ENCODE data around the gene KRTAP12-3. TPM values are rescaled to one million over a fixed set of nuclear protein-coding genes. Genes with fewer than 3 reads are reported as not detected.

The KRTAP12-3 gene
- polyA plus RNA-seq, 2 of the 4 experiments (the other 2 are of a cell fraction), result not detected

DNA sequence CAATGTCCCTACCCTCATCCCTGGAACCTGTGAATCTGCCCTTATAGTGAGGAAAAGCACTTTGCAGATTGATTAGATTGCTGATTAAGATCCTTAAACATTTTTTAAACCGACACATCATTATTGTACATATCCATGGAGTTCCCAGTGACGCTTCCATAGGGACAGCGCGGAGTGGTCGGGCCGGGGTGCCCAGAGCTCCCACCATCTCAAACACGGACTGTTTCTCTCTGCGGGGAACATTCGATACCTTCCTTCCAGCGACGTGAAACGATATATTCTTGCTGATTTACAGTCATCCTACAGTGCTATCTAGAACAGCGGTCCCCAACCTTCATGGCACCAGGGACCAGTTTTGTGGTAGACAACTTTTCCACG is 43.3 kb downstream of the KRTAP12-3 start (continued):
- TF ChIP-seq, protein P1, sequence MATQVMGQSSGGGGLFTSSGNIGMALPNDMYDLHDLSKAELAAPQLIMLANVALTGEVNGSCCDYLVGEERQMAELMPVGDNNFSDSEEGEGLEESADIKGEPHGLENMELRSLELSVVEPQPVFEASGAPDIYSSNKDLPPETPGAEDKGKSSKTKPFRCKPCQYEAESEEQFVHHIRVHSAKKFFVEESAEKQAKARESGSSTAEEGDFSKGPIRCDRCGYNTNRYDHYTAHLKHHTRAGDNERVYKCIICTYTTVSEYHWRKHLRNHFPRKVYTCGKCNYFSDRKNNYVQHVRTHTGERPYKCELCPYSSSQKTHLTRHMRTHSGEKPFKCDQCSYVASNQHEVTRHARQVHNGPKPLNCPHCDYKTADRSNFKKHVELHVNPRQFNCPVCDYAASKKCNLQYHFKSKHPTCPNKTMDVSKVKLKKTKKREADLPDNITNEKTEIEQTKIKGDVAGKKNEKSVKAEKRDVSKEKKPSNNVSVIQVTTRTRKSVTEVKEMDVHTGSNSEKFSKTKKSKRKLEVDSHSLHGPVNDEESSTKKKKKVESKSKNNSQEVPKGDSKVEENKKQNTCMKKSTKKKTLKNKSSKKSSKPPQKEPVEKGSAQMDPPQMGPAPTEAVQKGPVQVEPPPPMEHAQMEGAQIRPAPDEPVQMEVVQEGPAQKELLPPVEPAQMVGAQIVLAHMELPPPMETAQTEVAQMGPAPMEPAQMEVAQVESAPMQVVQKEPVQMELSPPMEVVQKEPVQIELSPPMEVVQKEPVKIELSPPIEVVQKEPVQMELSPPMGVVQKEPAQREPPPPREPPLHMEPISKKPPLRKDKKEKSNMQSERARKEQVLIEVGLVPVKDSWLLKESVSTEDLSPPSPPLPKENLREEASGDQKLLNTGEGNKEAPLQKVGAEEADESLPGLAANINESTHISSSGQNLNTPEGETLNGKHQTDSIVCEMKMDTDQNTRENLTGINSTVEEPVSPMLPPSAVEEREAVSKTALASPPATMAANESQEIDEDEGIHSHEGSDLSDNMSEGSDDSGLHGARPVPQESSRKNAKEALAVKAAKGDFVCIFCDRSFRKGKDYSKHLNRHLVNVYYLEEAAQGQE (IDR thresholded peaks at IDR 0.05), result no peak
- no peak for TF ChIP-seq JUNB (IDR thresholded peaks at IDR 0.05)
- TF ChIP-seq ZSCAN20 (CRISPR knock-in tag; IDR thresholded peaks at IDR 0.05), result no peak
- no peak for TF ChIP-seq POLR2A (IDR thresholded peaks at IDR 0.05; ENCODE audit: low read length)
- TF ChIP-seq ZFP36 (IDR thresholded peaks at IDR 0.05; ENCODE audit: borderline replicate concordance, partially characterized antibody), result no peak
- TF ChIP-seq, protein P2, sequence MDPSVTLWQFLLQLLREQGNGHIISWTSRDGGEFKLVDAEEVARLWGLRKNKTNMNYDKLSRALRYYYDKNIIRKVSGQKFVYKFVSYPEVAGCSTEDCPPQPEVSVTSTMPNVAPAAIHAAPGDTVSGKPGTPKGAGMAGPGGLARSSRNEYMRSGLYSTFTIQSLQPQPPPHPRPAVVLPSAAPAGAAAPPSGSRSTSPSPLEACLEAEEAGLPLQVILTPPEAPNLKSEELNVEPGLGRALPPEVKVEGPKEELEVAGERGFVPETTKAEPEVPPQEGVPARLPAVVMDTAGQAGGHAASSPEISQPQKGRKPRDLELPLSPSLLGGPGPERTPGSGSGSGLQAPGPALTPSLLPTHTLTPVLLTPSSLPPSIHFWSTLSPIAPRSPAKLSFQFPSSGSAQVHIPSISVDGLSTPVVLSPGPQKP (IDR thresholded peaks at IDR 0.05; ENCODE audit: low read depth, low read length), result no peak
- TF ChIP-seq KDM5A (IDR thresholded peaks at IDR 0.05), result no peak
- no peak for TF ChIP-seq HOXA7 (CRISPR knock-in tag; IDR thresholded peaks at IDR 0.05)
- TF ChIP-seq KDM1A (IDR thresholded peaks at IDR 0.05; ENCODE audit: low read depth), result no peak
- no peak for TF ChIP-seq FOSL2 (IDR thresholded peaks at IDR 0.05)
- TF ChIP-seq FOSL2 (CRISPR knock-in tag; IDR thresholded peaks at IDR 0.05), result no peak
- TF ChIP-seq, protein P3, sequence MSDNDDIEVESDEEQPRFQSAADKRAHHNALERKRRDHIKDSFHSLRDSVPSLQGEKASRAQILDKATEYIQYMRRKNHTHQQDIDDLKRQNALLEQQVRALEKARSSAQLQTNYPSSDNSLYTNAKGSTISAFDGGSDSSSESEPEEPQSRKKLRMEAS (IDR thresholded peaks at IDR 0.05), result no peak

DNA sequence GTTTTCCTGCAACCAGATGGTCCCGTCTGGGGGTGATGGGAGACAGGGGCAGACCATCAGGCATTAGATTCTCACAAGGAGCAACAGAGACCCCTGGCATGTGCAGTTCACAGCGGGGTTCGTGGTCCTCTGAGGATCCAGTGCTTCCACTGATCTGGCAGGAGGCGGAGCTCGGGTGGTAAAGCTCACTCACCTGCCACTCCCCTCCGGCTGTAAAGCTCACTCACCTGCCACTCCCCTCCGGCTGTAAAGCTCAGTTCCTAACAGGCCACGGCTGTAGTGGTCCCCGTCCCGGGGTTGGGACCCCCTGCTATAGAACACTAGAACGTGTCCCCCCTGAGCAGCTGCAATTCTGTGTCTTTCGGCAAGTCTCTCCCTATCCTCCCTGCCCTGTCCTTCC is 43.8 kb downstream of the KRTAP12-3 start:
- 23% methylated on average over 6 of the region's 12 CpGs for WGBS (ENCODE audit: missing lambda C conversion rate)
- CTCF ChIA-PET, result no interaction called here
- ATAC-seq, result no peak

More for the DNA sequence above, 43.8 kb downstream of the KRTAP12-3 start:
- no peak for FAIRE-seq
- Histone ChIP-seq H3K4me2 (no peak overlapping the region), H3K27ac (no peak overlapping the region), H3K9me3 (no peaks in the 10 kb centered on the region), H3K4me3 (no peak overlapping the region), H3K4me1 (no peaks in the 10 kb centered on the region)
- DNase-seq (ENCODE audit: low read depth in 1 of 2, low spot score in 1 of 2), result no peak
- POLR2A ChIA-PET, result no interaction called here
- TF ChIP-seq TP53 (CRISPR knock-in tag; IDR thresholded peaks at IDR 0.05), result no peak
- TF ChIP-seq TFCP2L1 (CRISPR knock-in tag; IDR thresholded peaks at IDR 0.05), result no peak
- no peak for TF ChIP-seq RFX5 (IDR thresholded peaks at IDR 0.05)
- TF ChIP-seq EHMT2 (IDR thresholded peaks at IDR 0.05; ENCODE audit: low read depth), result no peak
- TF ChIP-seq, protein P4, sequence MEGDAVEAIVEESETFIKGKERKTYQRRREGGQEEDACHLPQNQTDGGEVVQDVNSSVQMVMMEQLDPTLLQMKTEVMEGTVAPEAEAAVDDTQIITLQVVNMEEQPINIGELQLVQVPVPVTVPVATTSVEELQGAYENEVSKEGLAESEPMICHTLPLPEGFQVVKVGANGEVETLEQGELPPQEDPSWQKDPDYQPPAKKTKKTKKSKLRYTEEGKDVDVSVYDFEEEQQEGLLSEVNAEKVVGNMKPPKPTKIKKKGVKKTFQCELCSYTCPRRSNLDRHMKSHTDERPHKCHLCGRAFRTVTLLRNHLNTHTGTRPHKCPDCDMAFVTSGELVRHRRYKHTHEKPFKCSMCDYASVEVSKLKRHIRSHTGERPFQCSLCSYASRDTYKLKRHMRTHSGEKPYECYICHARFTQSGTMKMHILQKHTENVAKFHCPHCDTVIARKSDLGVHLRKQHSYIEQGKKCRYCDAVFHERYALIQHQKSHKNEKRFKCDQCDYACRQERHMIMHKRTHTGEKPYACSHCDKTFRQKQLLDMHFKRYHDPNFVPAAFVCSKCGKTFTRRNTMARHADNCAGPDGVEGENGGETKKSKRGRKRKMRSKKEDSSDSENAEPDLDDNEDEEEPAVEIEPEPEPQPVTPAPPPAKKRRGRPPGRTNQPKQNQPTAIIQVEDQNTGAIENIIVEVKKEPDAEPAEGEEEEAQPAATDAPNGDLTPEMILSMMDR (IDR thresholded peaks at IDR 0.05), result no peak
- no peak for TF ChIP-seq HDAC2 (IDR thresholded peaks at IDR 0.05)
- TF ChIP-seq JUN (IDR thresholded peaks at IDR 0.05), result no peak
- TF ChIP-seq RAD21 (conservative IDR thresholded peaks at IDR 0.05 in 1 of 2, IDR thresholded peaks at IDR 0.05 in 1 of 2), result no peak
- no peak for TF ChIP-seq HOXA7 (CRISPR knock-in tag; IDR thresholded peaks at IDR 0.05)
- no peak for TF ChIP-seq ESRRA (IDR thresholded peaks at IDR 0.05; ENCODE audit: borderline replicate concordance, low read length)
- TF ChIP-seq, protein P2 (IDR thresholded peaks at IDR 0.05; ENCODE audit: low read depth, low read length), result no peak
- TF ChIP-seq NFE2L2 (conservative IDR thresholded peaks at IDR 0.05; ENCODE audit: low read length), result no peak

Data from A549 (cell line).